GM19438 (cell line): Measurements from ENCODE around the gene MICAL3.

ENCODE experiments used
- ATAC-seq: cut with Tn5 transposase; IDR thresholded peaks from one replicate; pipeline ENCODE4 v1.9.1; 2021; ENCODE audit warnings: low read depth; ENCODE audit not compliant: unreplicated experiment

Gene MICAL3

GRCh38 chr22:17875631-17876030 is 148.7 kb downstream of the MICAL3 start:
- ATAC-seq: no peak

- no peak for ATAC-seq
Measured at GRCh38 chr22:17875156-17875555, 149.2 kb downstream of the MICAL3 start.

GRCh38 chr22:17874231-17874905 is 150.0 kb downstream of the MICAL3 start:
- ATAC-seq: no peak

- ATAC-seq: no peak
Measured at GRCh38 chr22:17873804-17874203, 150.6 kb downstream of the MICAL3 start.

- ATAC-seq: no peak
Measured at GRCh38 chr22:17873116-17873515, 151.2 kb downstream of the MICAL3 start.

- ATAC-seq: no peak
Measured at GRCh38 chr22:17872471-17872870, 151.9 kb downstream of the MICAL3 start.

GRCh38 chr22:17871726-17872458 is 152.5 kb downstream of the MICAL3 start:
- ATAC-seq: no peak

GRCh38 chr22:17870407-17870806 is 154.0 kb downstream of the MICAL3 start:
- no peak for ATAC-seq

- no peak for ATAC-seq
Measured at GRCh38 chr22:17869285-17870096, 154.9 kb downstream of the MICAL3 start.

- no peak for ATAC-seq
Measured at GRCh38 chr22:17868771-17869170, 155.6 kb downstream of the MICAL3 start.

GRCh38 chr22:17867160-17867785 is 157.1 kb downstream of the MICAL3 start:
- ATAC-seq: no peak

- ATAC-seq: no peak
Measured at GRCh38 chr22:17866621-17867020, 157.7 kb downstream of the MICAL3 start.

- ATAC-seq: no peak
Measured at GRCh38 chr22:17866127-17866526, 158.2 kb downstream of the MICAL3 start.

- no peak for ATAC-seq
Measured at GRCh38 chr22:17865183-17866055, 158.9 kb downstream of the MICAL3 start.

- ATAC-seq: no peak
Measured at GRCh38 chr22:17864398-17865182, 159.8 kb downstream of the MICAL3 start.

GRCh38 chr22:17862646-17863181 is 161.6 kb downstream of the MICAL3 start:
- ATAC-seq: no peak

- no peak for ATAC-seq
Measured at GRCh38 chr22:17861909-17862308, 162.5 kb downstream of the MICAL3 start.

- ATAC-seq: no peak
Measured at GRCh38 chr22:17860220-17860965, 164.0 kb downstream of the MICAL3 start.
